ENCODE measurements around the gene HCAR2. TPM values are rescaled to one million over a fixed set of nuclear protein-coding genes. Genes with fewer than 3 reads are reported as not detected.
"Not testable (repeated sequence)": the region's sequence is repeated elsewhere in the genome, so short reads cannot be mapped to it uniquely, and the experiment has no call there.

The HCAR2 gene
- total and polyA plus RNA-seq, 2 donors: 3.8 to 4.0 TPM

GRCh38 chr12:122668268-122668667, 34.9 kb downstream of the HCAR2 start:
- Histone ChIP-seq H3K4me3 (ENCODE audit: low read depth, low read length) (no peak overlapping the region), H3K36me3 (ENCODE audit: insufficient read depth) (no peaks in the 10 kb centered on the region), H3K4me1 (ENCODE audit: insufficient read depth) (no peaks in the 10 kb centered on the region), H3K27ac (ENCODE audit: low read depth) (no peak overlapping the region)
- no peak for DNase-seq (ENCODE audit: extremely low spot score)
- WGBS: 83% methylated on average over 2 of the region's 2 CpGs

GRCh38 chr12:122665759-122666158, 37.4 kb downstream of the HCAR2 start:
- Histone ChIP-seq H3K36me3 (ENCODE audit: insufficient read depth) (no peaks in the 10 kb centered on the region), H3K27ac (ENCODE audit: low read depth) (no peak overlapping the region), H3K4me1 (ENCODE audit: insufficient read depth) (no peaks in the 10 kb centered on the region), H3K4me3 (ENCODE audit: low read depth, low read length) (no peak overlapping the region)
- WGBS: 92% methylated on average over 5 of the region's 5 CpGs
- DNase-seq (ENCODE audit: extremely low spot score): no peak

- Histone ChIP-seq H3K4me3 (ENCODE audit: low read depth, low read length) (no peak overlapping the region), H3K27ac (ENCODE audit: low read depth) (no peak overlapping the region), H3K4me1 (ENCODE audit: insufficient read depth) (no peaks in the 10 kb centered on the region), H3K36me3 (ENCODE audit: insufficient read depth) (no peaks in the 10 kb centered on the region)
- no peak for DNase-seq (ENCODE audit: extremely low spot score)
- WGBS: 81% methylated on average over 8 of the region's 8 CpGs
Observed at GRCh38 chr12:122665349-122665748, 37.8 kb downstream of the HCAR2 start.

GRCh38 chr12:122661938-122662337, 41.2 kb downstream of the HCAR2 start:
- H3K36me3 ChIP-seq (ENCODE audit: insufficient read depth): no peaks in the 10 kb centered on the region
- no peak overlapping the region for H3K27ac ChIP-seq (ENCODE audit: low read depth)
- H3K4me3 ChIP-seq (ENCODE audit: low read depth, low read length): no peak overlapping the region
- no peak for DNase-seq (ENCODE audit: extremely low spot score)
- 94% methylated on average over 3 of the region's 3 CpGs for WGBS
- no peaks in the 10 kb centered on the region for H3K4me1 ChIP-seq (ENCODE audit: insufficient read depth)

- H3K36me3 ChIP-seq (ENCODE audit: insufficient read depth): no peaks in the 10 kb centered on the region
- H3K4me1 ChIP-seq (ENCODE audit: insufficient read depth): no peaks in the 10 kb centered on the region
- H3K4me3 ChIP-seq (ENCODE audit: low read depth, low read length): no peak overlapping the region
- DNase-seq (ENCODE audit: extremely low spot score): no peak
- 76% methylated on average over 16 of the region's 16 CpGs for WGBS
- no peak overlapping the region for H3K27ac ChIP-seq (ENCODE audit: low read depth)
Observed at GRCh38 chr12:122661246-122661645, 41.9 kb downstream of the HCAR2 start.

- H3K36me3 ChIP-seq (ENCODE audit: insufficient read depth): no peaks in the 10 kb centered on the region
- no peak overlapping the region for H3K27ac ChIP-seq (ENCODE audit: low read depth)
- no peaks in the 10 kb centered on the region for H3K4me1 ChIP-seq (ENCODE audit: insufficient read depth)
- no peak overlapping the region for H3K4me3 ChIP-seq (ENCODE audit: low read depth, low read length)
- 75% methylated on average over 6 of the region's 6 CpGs for WGBS
- peak; percentile 7 for DNase-seq (ENCODE audit: extremely low spot score)
Observed at GRCh38 chr12:122659579-122659978, 43.6 kb downstream of the HCAR2 start.

- H3K36me3 ChIP-seq (ENCODE audit: insufficient read depth): no peaks in the 10 kb centered on the region
- WGBS: 89% methylated on average over 3 of the region's 3 CpGs
- DNase-seq (ENCODE audit: extremely low spot score): no peak
- H3K4me1 ChIP-seq (ENCODE audit: insufficient read depth): no peaks in the 10 kb centered on the region
- H3K27ac ChIP-seq (ENCODE audit: low read depth): no peak overlapping the region
- no peak overlapping the region for H3K4me3 ChIP-seq (ENCODE audit: low read depth, low read length)
Observed at GRCh38 chr12:122656298-122656697, 46.9 kb downstream of the HCAR2 start.

- H3K36me3 ChIP-seq (ENCODE audit: insufficient read depth); H3K4me1 ChIP-seq (ENCODE audit: insufficient read depth); H3K27ac ChIP-seq (ENCODE audit: low read depth); DNase-seq (ENCODE audit: extremely low spot score); H3K4me3 ChIP-seq (ENCODE audit: low read depth, low read length): not testable (repeated sequence)
- WGBS: 93% methylated on average over 8 of the region's 8 CpGs
Observed at GRCh38 chr12:122653291-122653690, 49.9 kb downstream of the HCAR2 start.

GRCh38 chr12:122651520-122652224, 51.5 kb downstream of the HCAR2 start:
- Histone ChIP-seq H3K36me3 (ENCODE audit: insufficient read depth) (no peaks in the 10 kb centered on the region), H3K4me1 (ENCODE audit: insufficient read depth) (no peaks in the 10 kb centered on the region), H3K4me3 (ENCODE audit: low read depth, low read length) (no peak overlapping the region), H3K27ac (ENCODE audit: low read depth) (no peak overlapping the region)
- WGBS: 69% methylated on average over 11 of the region's 11 CpGs
- no peak for DNase-seq (ENCODE audit: extremely low spot score)

Small RNAs within 50 kb of the gene (small RNA-seq; reads per million reads assigned to genes)
- not detected for gene AC026333.2

Other genes starting within 250 kb of the HCAR2 start
- gene ZCCHC8, start 202.4 kb downstream of the HCAR2 start, total RNA-seq: 50.4 TPM
- 15.9 TPM for gene ZCCHC8, start 202.4 kb downstream of the HCAR2 start, polyA plus RNA-seq
- gene RSRC2, start 176.4 kb downstream of the HCAR2 start, total RNA-seq: 87.4 TPM
- 55.5 TPM for gene RSRC2, start 176.4 kb downstream of the HCAR2 start, polyA plus RNA-seq
- gene KNTC1, start 176.1 kb downstream of the HCAR2 start, total RNA-seq: 73.9 TPM
- gene KNTC1, start 176.1 kb downstream of the HCAR2 start, polyA plus RNA-seq: 4.4 TPM
- gene HCAR3, start 13.5 kb upstream of the HCAR2 start, total RNA-seq: 2.9 TPM
- 4.1 TPM for gene HCAR3, start 13.5 kb upstream of the HCAR2 start, polyA plus RNA-seq
- gene HCAR1, start 27.5 kb upstream of the HCAR2 start, total RNA-seq: 1.6 TPM
- 0.46 TPM for gene HCAR1, start 27.5 kb upstream of the HCAR2 start, polyA plus RNA-seq
- 49.4 TPM for gene DENR, start 49.5 kb upstream of the HCAR2 start, total RNA-seq
- 26.2 TPM for gene DENR, start 49.5 kb upstream of the HCAR2 start, polyA plus RNA-seq
- gene CCDC62, start 71.2 kb upstream of the HCAR2 start, total RNA-seq: 0.69 TPM
- 0.05 TPM for gene CCDC62, start 71.2 kb upstream of the HCAR2 start, polyA plus RNA-seq
- gene HIP1R, start 132.1 kb upstream of the HCAR2 start, total RNA-seq: 17.2 TPM
- gene HIP1R, start 132.1 kb upstream of the HCAR2 start, polyA plus RNA-seq: 16.5 TPM
- gene VPS37B, start 192.8 kb upstream of the HCAR2 start, total RNA-seq: 18.9 TPM
- gene VPS37B, start 192.8 kb upstream of the HCAR2 start, polyA plus RNA-seq: 25.2 TPM

Measured in urinary bladder (tissue), 4 donors.